ENCODE data around the gene MORC1. TPM values are rescaled to one million over a fixed set of nuclear protein-coding genes. Genes with fewer than 3 reads are reported as not detected.
A peak's percentile ranks its signal among the peaks of the same experiment; 100 is the strongest.

The MORC1 gene
- total RNA-seq, 1 experiment from 2014 or later: not detected

DNA sequence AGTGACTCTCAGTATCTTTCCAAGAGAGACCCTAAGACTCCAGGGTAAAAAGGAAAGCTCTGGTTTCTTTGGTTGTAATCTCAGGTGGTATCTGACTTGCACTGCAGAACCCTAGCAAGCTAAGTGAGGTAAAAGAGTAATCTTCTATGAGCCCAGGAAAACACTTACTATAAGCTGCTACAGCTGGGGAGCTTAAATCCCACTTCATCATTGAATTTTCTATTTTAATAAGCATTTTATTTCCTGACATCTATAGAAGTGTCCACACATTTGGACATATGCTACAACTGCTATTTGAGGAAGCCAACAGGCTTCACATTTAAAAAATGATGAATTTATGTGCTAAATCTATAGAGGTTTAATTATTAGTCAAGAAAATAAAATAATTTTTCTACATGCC, 91.1 kb downstream of the MORC1 start:
- no peak for TF ChIP-seq SIN3A (IDR thresholded peaks at IDR 0.05; ENCODE audit: borderline replicate concordance, insufficient read depth, low read depth, low read length)
- no peak for DNase-seq (ENCODE audit: low read depth, low spot score)
- H3K27me3 ChIP-seq (ENCODE audit: control insufficient read depth, insufficient read depth, low read length): peaks cover 3% of the 10 kb centered on the region
- H3K4me3 ChIP-seq (ENCODE audit: low read depth in 2 of 2, low read length in 2 of 2): no peak overlapping the region
- intact Hi-C loops (cut with micrococcal nuclease; ENCODE audit: unreplicated experiment) (no loop called here), in situ Hi-C loops (cut with HindIII; ENCODE audit: low pct_unique_long_range_greater_than_20kb, low sequenced_read_pairs) (no loop called here)
- BruUV-seq (replicated peaks): no TSS peak
- POLR2A ChIA-PET: no interaction called here
- H3K4me1 ChIP-seq (ENCODE audit: control insufficient read depth, insufficient read depth, low read length): no peaks in the 10 kb centered on the region
- no peak overlapping the region for H3K27ac ChIP-seq (ENCODE audit: low read length)
- CTCF ChIA-PET: no interaction called here
- no peak for ATAC-seq
- H3K9me3 ChIP-seq (ENCODE audit: control insufficient read depth, insufficient read depth, low read depth, low read length): no peaks in the 10 kb centered on the region
- no peaks in the 10 kb centered on the region for H3K36me3 ChIP-seq (ENCODE audit: control insufficient read depth, insufficient read depth, low read length)

DNA sequence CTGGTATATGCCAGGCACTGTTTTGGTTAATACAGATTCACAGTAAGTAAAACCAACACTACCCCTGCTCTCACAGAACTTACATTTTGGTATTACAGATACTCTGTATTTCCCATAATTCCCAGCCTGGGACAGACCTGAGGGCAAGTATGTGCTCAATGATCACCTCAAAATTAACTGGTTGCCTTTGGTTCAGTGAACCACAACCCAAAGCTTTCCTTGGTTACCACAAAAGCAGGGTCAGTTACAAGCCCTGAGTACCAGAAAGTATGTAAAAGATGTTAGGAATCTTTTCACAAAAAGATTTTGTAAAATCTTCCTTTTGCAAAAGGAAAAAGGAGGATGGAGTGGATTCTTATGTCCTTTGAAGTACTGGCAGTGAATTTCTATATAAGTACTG, 92.0 kb downstream of the MORC1 start:
- Histone ChIP-seq H3K4me1 (ENCODE audit: control insufficient read depth, insufficient read depth, low read length) (no peaks in the 10 kb centered on the region), H3K27ac (ENCODE audit: low read length) (no peak overlapping the region), H3K27me3 (ENCODE audit: control insufficient read depth, insufficient read depth, low read length) (peaks cover 3% of the 10 kb centered on the region), H3K9me3 (ENCODE audit: control insufficient read depth, insufficient read depth, low read depth, low read length) (no peaks in the 10 kb centered on the region), H3K36me3 (ENCODE audit: control insufficient read depth, insufficient read depth, low read length) (no peaks in the 10 kb centered on the region), H3K4me3 (ENCODE audit: low read depth in 2 of 2, low read length in 2 of 2) (no peak overlapping the region)
- ChIA-PET POLR2A (no interaction called here), CTCF (no interaction called here)
- ATAC-seq (no peak), DNase-seq (ENCODE audit: low read depth, low spot score) (no peak)
- TF ChIP-seq SIN3A (IDR thresholded peaks at IDR 0.05; ENCODE audit: borderline replicate concordance, insufficient read depth, low read depth, low read length) (no peak), POLR2AphosphoS5 (IDR thresholded peaks at IDR 0.05; ENCODE audit: low read depth, low read length) (no peak), TCF7L2 (IDR thresholded peaks at IDR 0.05; ENCODE audit: low read depth, low read length) (no peak)
- TF ChIP-seq, protein P1, sequence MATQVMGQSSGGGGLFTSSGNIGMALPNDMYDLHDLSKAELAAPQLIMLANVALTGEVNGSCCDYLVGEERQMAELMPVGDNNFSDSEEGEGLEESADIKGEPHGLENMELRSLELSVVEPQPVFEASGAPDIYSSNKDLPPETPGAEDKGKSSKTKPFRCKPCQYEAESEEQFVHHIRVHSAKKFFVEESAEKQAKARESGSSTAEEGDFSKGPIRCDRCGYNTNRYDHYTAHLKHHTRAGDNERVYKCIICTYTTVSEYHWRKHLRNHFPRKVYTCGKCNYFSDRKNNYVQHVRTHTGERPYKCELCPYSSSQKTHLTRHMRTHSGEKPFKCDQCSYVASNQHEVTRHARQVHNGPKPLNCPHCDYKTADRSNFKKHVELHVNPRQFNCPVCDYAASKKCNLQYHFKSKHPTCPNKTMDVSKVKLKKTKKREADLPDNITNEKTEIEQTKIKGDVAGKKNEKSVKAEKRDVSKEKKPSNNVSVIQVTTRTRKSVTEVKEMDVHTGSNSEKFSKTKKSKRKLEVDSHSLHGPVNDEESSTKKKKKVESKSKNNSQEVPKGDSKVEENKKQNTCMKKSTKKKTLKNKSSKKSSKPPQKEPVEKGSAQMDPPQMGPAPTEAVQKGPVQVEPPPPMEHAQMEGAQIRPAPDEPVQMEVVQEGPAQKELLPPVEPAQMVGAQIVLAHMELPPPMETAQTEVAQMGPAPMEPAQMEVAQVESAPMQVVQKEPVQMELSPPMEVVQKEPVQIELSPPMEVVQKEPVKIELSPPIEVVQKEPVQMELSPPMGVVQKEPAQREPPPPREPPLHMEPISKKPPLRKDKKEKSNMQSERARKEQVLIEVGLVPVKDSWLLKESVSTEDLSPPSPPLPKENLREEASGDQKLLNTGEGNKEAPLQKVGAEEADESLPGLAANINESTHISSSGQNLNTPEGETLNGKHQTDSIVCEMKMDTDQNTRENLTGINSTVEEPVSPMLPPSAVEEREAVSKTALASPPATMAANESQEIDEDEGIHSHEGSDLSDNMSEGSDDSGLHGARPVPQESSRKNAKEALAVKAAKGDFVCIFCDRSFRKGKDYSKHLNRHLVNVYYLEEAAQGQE (IDR thresholded peaks at IDR 0.05; ENCODE audit: insufficient read depth in 1 of 2, low read depth in 2 of 2, low read length in 1 of 2): no peak
- TF ChIP-seq, protein P2, sequence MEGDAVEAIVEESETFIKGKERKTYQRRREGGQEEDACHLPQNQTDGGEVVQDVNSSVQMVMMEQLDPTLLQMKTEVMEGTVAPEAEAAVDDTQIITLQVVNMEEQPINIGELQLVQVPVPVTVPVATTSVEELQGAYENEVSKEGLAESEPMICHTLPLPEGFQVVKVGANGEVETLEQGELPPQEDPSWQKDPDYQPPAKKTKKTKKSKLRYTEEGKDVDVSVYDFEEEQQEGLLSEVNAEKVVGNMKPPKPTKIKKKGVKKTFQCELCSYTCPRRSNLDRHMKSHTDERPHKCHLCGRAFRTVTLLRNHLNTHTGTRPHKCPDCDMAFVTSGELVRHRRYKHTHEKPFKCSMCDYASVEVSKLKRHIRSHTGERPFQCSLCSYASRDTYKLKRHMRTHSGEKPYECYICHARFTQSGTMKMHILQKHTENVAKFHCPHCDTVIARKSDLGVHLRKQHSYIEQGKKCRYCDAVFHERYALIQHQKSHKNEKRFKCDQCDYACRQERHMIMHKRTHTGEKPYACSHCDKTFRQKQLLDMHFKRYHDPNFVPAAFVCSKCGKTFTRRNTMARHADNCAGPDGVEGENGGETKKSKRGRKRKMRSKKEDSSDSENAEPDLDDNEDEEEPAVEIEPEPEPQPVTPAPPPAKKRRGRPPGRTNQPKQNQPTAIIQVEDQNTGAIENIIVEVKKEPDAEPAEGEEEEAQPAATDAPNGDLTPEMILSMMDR (IDR thresholded peaks at IDR 0.05): no peak
- intact Hi-C loops (cut with micrococcal nuclease; ENCODE audit: unreplicated experiment): no loop called here
- in situ Hi-C loops (cut with HindIII; ENCODE audit: low pct_unique_long_range_greater_than_20kb, low sequenced_read_pairs): no loop called here
- no TSS peak for BruUV-seq (replicated peaks)

DNA sequence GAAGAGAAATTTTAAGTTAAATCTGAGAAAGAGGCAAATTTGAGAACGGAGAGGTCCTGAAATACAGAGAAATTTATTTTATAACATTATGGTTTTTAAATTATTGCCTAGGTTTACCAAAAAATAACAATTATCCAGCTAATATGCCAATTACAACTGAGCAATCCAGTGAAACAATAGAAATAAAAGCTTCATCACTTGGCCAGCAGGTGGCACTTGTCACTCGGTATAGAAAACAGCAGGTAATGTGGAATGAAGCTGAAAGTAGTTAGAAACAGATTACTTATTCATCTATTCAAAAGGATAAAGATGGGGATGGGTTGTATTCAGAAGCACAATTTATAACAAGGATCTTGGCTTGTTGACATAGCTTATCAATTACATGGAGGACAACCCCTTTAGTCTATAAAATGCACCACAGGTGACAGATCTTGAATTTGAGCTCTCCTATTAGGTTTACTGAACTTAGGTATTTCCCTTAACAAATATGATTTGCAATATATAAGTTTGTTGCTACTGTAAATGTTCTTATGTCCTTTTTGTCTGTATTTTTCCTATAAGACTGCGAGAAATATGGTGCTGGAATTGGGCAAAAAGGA, 94.2 kb downstream of the MORC1 start:
- no TSS peak for BruUV-seq (replicated peaks)
- ChIA-PET POLR2A (no interaction called here), CTCF (interaction anchor here (0.5 to 1.7 kb wide), 7 partner anchors 36 to 375 kb away, joined by 3 to 18 read pairs (median 4); no protein-coding TSS in a partner anchor)
- Histone ChIP-seq H3K36me3 (ENCODE audit: control insufficient read depth, insufficient read depth, low read length) (no peaks in the 10 kb centered on the region), H3K9me3 (ENCODE audit: control insufficient read depth, insufficient read depth, low read depth, low read length) (no peaks in the 10 kb centered on the region), H3K4me3 (ENCODE audit: low read depth in 2 of 2, low read length in 2 of 2) (no peak overlapping the region), H3K4me1 (ENCODE audit: control insufficient read depth, insufficient read depth, low read length) (no peaks in the 10 kb centered on the region), H3K27me3 (ENCODE audit: control insufficient read depth, insufficient read depth, low read length) (peaks cover 3% of the 10 kb centered on the region; the same call in 1 of the 2 replicates), H3K27ac (ENCODE audit: low read length) (no peak overlapping the region)
- ATAC-seq (peak; percentile 86; the same call in 1 of the 2 replicates), DNase-seq (ENCODE audit: low read depth, low spot score) (no peak)
- intact Hi-C loops (cut with micrococcal nuclease; ENCODE audit: unreplicated experiment): loop anchor here (2.0 kb wide), 1 partner anchor 59 kb away; no protein-coding TSS in a partner anchor
- TF ChIP-seq, protein P2 (IDR thresholded peaks at IDR 0.05): peak; percentile 77; the same call in 1 of the 2 replicates
- TF ChIP-seq POLR2AphosphoS5 (IDR thresholded peaks at IDR 0.05; ENCODE audit: low read depth, low read length) (no peak), TCF7L2 (IDR thresholded peaks at IDR 0.05; ENCODE audit: low read depth, low read length) (no peak)
- in situ Hi-C loops (cut with HindIII; ENCODE audit: low pct_unique_long_range_greater_than_20kb, low sequenced_read_pairs): no loop called here

Measured in Panc1 (cell line).